ENCODE results near the gene ADGRV1. TPM values are rescaled to one million over a fixed set of nuclear protein-coding genes. Genes with fewer than 3 reads are reported as not detected.
"Not testable (repeated sequence)": the region's sequence is repeated elsewhere in the genome, so short reads cannot be mapped to it uniquely, and the experiment has no call there.

ADGRV1 gene
- polyA plus RNA-seq, 3 donors: 8.4 to 12.8 (median 12.4) TPM

GRCh38 chr5:90549223-90549622 lies 9.4 kb upstream of the ADGRV1 start:
- no peak for DNase-seq (ENCODE audit: extremely low read depth in 1 of 11, low read depth in 9 of 11, low spot score in 4 of 11)

GRCh38 chr5:90549729-90550275 lies 8.8 kb upstream of the ADGRV1 start:
- no peak for DNase-seq (ENCODE audit: extremely low read depth in 1 of 11, low read depth in 9 of 11, low spot score in 4 of 11)

DNA sequence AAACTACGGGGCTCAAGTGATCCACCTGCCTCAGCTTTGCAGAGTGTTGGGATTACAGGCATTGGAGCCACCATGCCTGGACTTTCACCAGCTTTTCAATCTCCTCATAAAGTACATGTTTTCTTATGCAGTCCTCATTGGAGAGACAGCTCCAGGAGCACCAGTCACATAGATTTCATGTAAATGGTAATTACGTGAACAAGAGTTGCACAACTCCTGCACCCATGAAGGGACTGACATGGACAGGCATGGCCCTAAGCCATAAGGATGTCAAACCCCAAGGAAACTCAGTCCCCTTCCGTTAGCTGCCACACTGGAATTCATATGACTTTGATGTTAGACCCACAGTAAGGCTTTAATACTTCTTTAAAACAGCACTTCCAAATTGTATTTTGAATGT lies 7.6 kb upstream of the ADGRV1 start:
- no peak for DNase-seq (ENCODE audit: extremely low read depth in 1 of 11, low read depth in 9 of 11, low spot score in 4 of 11)

DNA sequence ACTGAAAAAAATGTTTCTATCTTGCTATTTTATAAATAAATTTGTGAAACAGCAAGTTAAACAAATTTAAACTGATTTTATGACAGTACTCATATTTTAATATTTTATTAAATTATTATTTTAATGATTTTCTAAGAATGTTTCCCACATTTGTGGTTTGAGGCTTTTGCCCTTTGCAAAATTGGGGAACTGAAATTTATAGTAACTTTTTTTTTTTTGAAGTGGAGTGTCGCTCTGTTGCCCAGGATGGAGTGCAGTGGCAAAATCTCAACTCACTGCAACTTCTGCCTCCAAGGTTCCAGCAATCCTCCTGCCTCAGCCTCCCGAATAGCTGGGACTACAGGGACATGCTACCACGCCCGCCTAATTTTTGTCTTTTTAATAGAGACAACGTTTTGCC lies 7.2 kb upstream of the ADGRV1 start:
- no peak for DNase-seq (ENCODE audit: extremely low read depth in 1 of 11, low read depth in 9 of 11, low spot score in 4 of 11)

DNA sequence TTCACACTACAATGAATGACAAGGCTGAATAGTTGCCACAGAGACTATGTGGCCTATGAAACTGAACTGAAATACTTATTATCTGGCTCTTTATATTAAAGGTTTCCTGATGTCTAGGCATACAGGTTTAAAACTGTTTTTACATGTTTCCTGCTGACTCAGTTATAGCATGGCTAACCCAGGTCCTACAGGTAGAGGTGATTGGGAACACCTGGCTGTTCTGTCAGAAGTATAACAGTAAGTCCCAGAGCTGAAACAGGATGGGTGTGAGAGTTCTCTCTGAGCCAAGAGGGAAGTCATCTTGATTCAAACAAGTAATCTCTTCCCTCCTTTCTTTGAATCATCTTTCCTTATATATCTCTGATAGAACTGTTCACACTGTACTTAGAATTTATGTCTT lies 4.9 kb upstream of the ADGRV1 start:
- no peak for DNase-seq (ENCODE audit: extremely low read depth in 1 of 11, low read depth in 9 of 11, low spot score in 4 of 11)

- no peak for DNase-seq (ENCODE audit: extremely low read depth in 1 of 11, low read depth in 9 of 11, low spot score in 4 of 11)
Measured at GRCh38 chr5:90554358-90555006, 4.1 kb upstream of the ADGRV1 start.

- no peak for DNase-seq (ENCODE audit: extremely low read depth in 1 of 11, low read depth in 9 of 11, low spot score in 4 of 11)
Measured at GRCh38 chr5:90555666-90556065, 2.9 kb upstream of the ADGRV1 start.

DNA sequence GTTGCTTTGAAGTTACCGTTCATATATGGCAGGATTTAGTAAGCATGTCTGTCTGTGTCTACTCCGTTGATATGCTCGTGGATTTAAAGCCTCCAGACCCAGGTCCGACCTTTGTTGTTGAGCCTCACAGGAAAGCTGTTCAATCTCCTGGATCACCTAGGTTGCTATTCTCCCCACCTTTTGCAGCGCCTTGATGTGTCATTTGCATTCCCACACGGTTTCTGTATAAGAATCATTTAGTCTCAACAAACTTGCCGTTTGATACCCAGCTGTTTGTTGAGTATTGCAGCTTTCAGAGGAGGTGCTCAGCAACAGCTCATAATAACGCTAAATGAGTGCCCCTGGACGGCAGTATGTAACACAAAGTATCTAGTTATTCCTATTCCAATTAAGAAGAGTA lies 1.2 kb upstream of the ADGRV1 start:
- no peak for DNase-seq (ENCODE audit: extremely low read depth in 1 of 11, low read depth in 9 of 11, low spot score in 4 of 11)

DNA sequence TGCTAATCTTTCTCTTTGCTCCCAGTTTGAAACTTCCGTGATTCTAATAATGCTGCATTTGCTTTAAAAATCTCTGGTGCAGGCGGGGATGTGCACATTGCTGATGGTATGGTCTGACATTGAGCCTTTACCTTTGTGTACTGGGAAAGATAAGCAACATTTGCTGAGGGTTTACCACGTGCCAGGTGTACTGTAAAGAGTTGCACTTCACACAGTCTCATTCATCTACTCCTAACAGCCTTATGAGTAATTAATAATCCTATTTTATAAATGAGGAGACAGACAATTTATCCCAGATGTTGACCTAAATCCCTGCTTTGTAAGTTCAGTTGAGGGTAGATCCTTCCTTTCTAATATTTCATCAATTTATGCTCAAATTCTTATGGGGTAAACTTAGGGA lies 726 bp upstream of the ADGRV1 start:
- DNase-seq (ENCODE audit: extremely low read depth in 1 of 11, low read depth in 9 of 11, low spot score in 4 of 11): no peak

DNA sequence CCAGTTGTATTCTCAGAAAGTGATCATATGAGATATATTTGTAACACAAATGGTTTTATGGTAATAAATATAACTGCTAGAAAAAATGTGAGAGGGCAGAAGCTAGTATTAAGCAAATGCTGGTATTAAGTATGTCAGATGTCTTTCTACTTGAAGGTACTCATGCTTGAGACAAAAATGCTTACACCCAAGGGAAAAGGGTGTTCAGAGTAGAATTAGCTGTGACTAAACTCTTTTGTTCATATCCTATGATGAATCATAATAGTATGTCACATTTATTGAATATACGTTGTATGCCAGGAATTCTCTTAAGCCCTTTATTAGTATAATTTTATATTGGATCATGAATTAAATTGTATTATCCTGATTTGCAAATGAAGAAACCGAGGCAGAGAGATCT lies 2.2 kb downstream of the ADGRV1 start:
- no peak for DNase-seq (ENCODE audit: extremely low read depth in 1 of 11, low read depth in 9 of 11, low spot score in 4 of 11)

- DNase-seq (ENCODE audit: extremely low read depth in 1 of 11, low read depth in 9 of 11, low spot score in 4 of 11): no peak
Measured at GRCh38 chr5:90561766-90562165, 3.2 kb downstream of the ADGRV1 start.

DNA sequence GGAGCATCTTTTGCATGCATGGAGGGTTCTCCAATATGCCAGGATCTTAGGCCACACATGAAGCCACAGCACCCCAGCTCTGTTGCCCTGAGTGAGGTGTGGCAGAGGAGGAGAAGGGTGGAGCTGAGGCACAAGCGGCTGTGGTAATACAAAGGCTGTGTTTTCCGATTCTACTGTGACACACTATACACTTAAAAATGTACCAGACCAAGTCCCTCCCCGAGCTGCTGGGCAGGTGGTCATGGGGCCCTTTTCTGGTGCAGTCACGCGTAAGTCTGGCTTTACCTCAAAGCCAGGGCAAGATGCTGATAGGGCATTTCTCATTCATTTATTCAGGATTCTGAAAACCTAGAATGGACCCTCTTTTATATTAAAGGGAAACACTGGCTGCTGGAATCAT lies 3.7 kb downstream of the ADGRV1 start:
- DNase-seq (ENCODE audit: extremely low read depth in 1 of 11, low read depth in 9 of 11, low spot score in 4 of 11): no peak

GRCh38 chr5:90563108-90563507 lies 4.5 kb downstream of the ADGRV1 start:
- no peak for DNase-seq (ENCODE audit: extremely low read depth in 1 of 11, low read depth in 9 of 11, low spot score in 4 of 11)

DNA sequence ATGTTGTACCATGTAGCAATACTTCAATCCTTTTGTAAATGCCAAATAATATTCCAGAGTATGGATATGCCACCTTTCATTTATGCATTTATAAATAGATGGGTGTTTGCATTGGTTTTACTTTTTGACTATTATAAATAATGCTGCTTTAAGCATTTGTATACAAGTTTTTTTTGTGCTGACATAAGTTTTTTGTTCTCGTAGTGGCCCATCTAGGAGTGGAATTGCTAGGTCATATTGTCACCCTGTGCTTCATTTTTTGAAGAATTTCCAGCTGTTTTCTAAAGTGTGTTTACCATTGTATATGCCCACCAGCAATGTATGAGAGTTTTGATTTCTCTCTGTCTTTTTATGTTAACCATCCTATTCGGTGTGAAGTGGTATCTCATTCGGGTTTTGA lies 6.9 kb downstream of the ADGRV1 start:
- DNase-seq (ENCODE audit: extremely low read depth in 1 of 11, low read depth in 9 of 11, low spot score in 4 of 11): no peak

- no peak for DNase-seq (ENCODE audit: extremely low read depth in 1 of 11, low read depth in 9 of 11, low spot score in 4 of 11)
Measured at GRCh38 chr5:90569084-90569483, 10.5 kb downstream of the ADGRV1 start.

DNA sequence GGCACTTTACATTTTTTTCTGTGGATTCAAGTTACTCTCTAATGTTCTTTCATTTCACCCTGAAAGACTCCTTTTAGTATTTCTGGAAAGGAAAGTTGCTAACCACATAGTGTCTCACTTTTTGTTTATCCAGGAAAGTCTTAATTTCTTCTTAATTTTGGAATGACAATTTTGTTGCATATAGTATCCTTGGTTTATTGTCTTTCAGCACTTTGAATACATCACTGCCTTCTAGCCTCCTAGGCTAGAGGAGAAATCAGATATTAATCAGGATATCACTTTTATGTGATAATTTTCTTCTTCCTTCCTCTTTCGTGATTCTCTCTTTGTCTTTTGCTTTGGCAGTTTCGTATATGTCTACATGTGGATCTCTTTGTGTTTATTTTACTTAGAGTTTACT lies 11.4 kb downstream of the ADGRV1 start:
- DNase-seq (ENCODE audit: extremely low read depth in 1 of 11, low read depth in 9 of 11, low spot score in 4 of 11): no peak

GRCh38 chr5:90571147-90571773 lies 12.7 kb downstream of the ADGRV1 start:
- DNase-seq (ENCODE audit: extremely low read depth in 1 of 11, low read depth in 9 of 11, low spot score in 4 of 11): no peak

DNA sequence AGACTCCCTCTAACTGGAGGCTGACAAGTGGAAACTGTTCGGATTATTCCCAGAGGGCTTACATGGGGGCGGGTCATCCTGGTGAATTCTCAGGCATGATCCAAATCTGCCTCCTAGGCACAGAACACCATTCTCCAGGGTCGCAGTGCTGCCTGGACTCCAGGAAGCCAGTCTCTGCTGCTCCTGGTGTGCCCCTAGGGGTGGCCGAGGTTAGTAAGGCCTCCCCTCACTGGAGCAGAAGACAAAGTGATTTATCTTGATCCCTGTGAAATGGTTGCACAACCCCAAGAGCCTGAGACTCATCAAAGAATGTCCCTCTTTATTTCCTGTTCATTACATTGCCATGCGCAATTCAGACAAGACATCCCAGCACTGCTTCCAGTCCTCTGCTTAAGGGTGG lies 17.1 kb downstream of the ADGRV1 start:
- no peak for DNase-seq (ENCODE audit: extremely low read depth in 1 of 11, low read depth in 9 of 11, low spot score in 4 of 11)

DNA sequence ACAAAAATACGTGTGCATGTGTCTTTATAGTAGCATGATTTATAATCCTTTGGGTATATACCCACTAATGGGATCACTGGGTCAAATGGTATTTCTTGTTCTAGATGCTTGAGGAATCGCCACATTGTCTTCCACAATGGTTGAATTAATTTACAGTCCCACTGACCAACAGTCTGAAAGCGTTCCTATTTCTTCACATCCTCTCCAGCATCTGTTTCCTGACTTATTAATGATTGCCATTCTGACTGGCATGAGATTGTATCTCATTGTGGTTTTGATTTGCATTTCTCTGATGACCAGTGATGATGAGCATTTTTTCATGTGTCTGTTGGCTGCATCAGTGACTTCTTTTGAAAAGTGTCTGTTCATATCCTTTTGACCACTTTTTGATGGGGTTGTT lies 18.0 kb downstream of the ADGRV1 start:
- DNase-seq (ENCODE audit: extremely low read depth in 1 of 11, low read depth in 9 of 11, low spot score in 4 of 11): not testable (repeated sequence)

GRCh38 chr5:90579905-90580304 lies 21.3 kb downstream of the ADGRV1 start:
- not testable (repeated sequence) for DNase-seq (ENCODE audit: extremely low read depth in 1 of 11, low read depth in 9 of 11, low spot score in 4 of 11)

- DNase-seq (ENCODE audit: extremely low read depth in 1 of 11, low read depth in 9 of 11, low spot score in 4 of 11): no peak
Measured at GRCh38 chr5:90581956-90582355, 23.4 kb downstream of the ADGRV1 start.
